ENCODE measurements around the gene MED26. TPM values are rescaled to one million over a fixed set of nuclear protein-coding genes. Genes with fewer than 3 reads are reported as not detected.

The MED26 gene
- total RNA-seq, 1 donor from 2014 or later: 3.3 TPM

GRCh38 chr19:16588824-16589577 is 39.0 kb downstream of the MED26 start:
- no peak for DNase-seq

GRCh38 chr19:16587833-16588823 is 39.9 kb downstream of the MED26 start:
- DNase-seq: peak; percentile 43

GRCh38 chr19:16586991-16587832 is 40.8 kb downstream of the MED26 start:
- no peak for DNase-seq

GRCh38 chr19:16586477-16586871 is 41.5 kb downstream of the MED26 start:
- no peak for DNase-seq

GRCh38 chr19:16585808-16586476 is 42.1 kb downstream of the MED26 start:
- no peak for DNase-seq

GRCh38 chr19:16585094-16585801 is 42.8 kb downstream of the MED26 start:
- DNase-seq: no peak

GRCh38 chr19:16584248-16585093 is 43.5 kb downstream of the MED26 start:
- DNase-seq: peak; percentile 31

GRCh38 chr19:16582486-16583261 is 45.3 kb downstream of the MED26 start:
- no peak for DNase-seq

GRCh38 chr19:16581971-16582343 is 46.0 kb downstream of the MED26 start:
- no peak for DNase-seq

GRCh38 chr19:16581145-16581970 is 46.6 kb downstream of the MED26 start:
- no peak for DNase-seq

- DNase-seq: no peak
These were observed 48.6 kb downstream of the MED26 start for GRCh38 chr19:16579381-16579780.

GRCh38 chr19:16577531-16577985 is 50.4 kb downstream of the MED26 start:
- no peak for DNase-seq

GRCh38 chr19:16576690-16577530 is 51.1 kb downstream of the MED26 start:
- DNase-seq: no peak

GRCh38 chr19:16575861-16576689 is 51.9 kb downstream of the MED26 start:
- DNase-seq: no peak

GRCh38 chr19:16575282-16575681 is 52.7 kb downstream of the MED26 start:
- no peak for DNase-seq

- no peak for DNase-seq
These were observed 54.1 kb downstream of the MED26 start for GRCh38 chr19:16573925-16574324.
